ENCODE data around the gene CREB1.

CREB1 gene

GRCh38 chr2:207543272-207543671, 13.5 kb downstream of the CREB1 start:
- DNase-seq (ENCODE audit: low read depth) = no peak

GRCh38 chr2:207546822-207547221, 17.1 kb downstream of the CREB1 start:
- no peak for DNase-seq (ENCODE audit: low read depth)

GRCh38 chr2:207549145-207549544, 19.4 kb downstream of the CREB1 start:
- DNase-seq (ENCODE audit: low read depth) = no peak

- DNase-seq (ENCODE audit: low read depth) = peak; percentile 25
These were observed 28.3 kb downstream of the CREB1 start for GRCh38 chr2:207558079-207558491.

- DNase-seq (ENCODE audit: low read depth) = no peak
These were observed 31.8 kb downstream of the CREB1 start for GRCh38 chr2:207561386-207562080.

GRCh38 chr2:207565736-207566500, 36.2 kb downstream of the CREB1 start:
- no peak for DNase-seq (ENCODE audit: low read depth)

GRCh38 chr2:207567671-207568070, 37.9 kb downstream of the CREB1 start:
- no peak for DNase-seq (ENCODE audit: low read depth)

GRCh38 chr2:207571370-207571769, 41.6 kb downstream of the CREB1 start:
- no peak for DNase-seq (ENCODE audit: low read depth)

- DNase-seq (ENCODE audit: low read depth) = no peak
These were observed 55.2 kb downstream of the CREB1 start for GRCh38 chr2:207584952-207585351.

- no peak for DNase-seq (ENCODE audit: low read depth)
These were observed 57.5 kb downstream of the CREB1 start for GRCh38 chr2:207587305-207587704.

- no peak for DNase-seq (ENCODE audit: low read depth)
These were observed 59.4 kb downstream of the CREB1 start for GRCh38 chr2:207589143-207589542.

- DNase-seq (ENCODE audit: low read depth) = no peak
These were observed 63.5 kb downstream of the CREB1 start for GRCh38 chr2:207593277-207593676.

- DNase-seq (ENCODE audit: low read depth) = no peak
These were observed 64.5 kb downstream of the CREB1 start for GRCh38 chr2:207594264-207594663.

- no peak for DNase-seq (ENCODE audit: low read depth)
These were observed 65.0 kb downstream of the CREB1 start for GRCh38 chr2:207594731-207595130.

- DNase-seq (ENCODE audit: low read depth) = no peak
These were observed 69.9 kb downstream of the CREB1 start for GRCh38 chr2:207599636-207600035.

GRCh38 chr2:207600231-207600630, 70.5 kb downstream of the CREB1 start:
- DNase-seq (ENCODE audit: low read depth) = no peak

GRCh38 chr2:207601774-207602173, 72.0 kb downstream of the CREB1 start:
- no peak for DNase-seq (ENCODE audit: low read depth)

GRCh38 chr2:207603486-207603885, 73.7 kb downstream of the CREB1 start:
- DNase-seq (ENCODE audit: low read depth) = no peak

GRCh38 chr2:207606399-207606798, 76.6 kb downstream of the CREB1 start:
- DNase-seq (ENCODE audit: low read depth) = no peak

- no peak for DNase-seq (ENCODE audit: low read depth)
These were observed 77.1 kb downstream of the CREB1 start for GRCh38 chr2:207606829-207607228.

GRCh38 chr2:207612714-207613113, 83.0 kb downstream of the CREB1 start:
- DNase-seq (ENCODE audit: low read depth) = no peak

- no peak for DNase-seq (ENCODE audit: low read depth)
These were observed 85.1 kb downstream of the CREB1 start for GRCh38 chr2:207614824-207615223.

- DNase-seq (ENCODE audit: low read depth) = no peak
These were observed 86.4 kb downstream of the CREB1 start for GRCh38 chr2:207616185-207616584.

Data from stromal cell of bone marrow (primary cell).